Parathyroid adenoma (tissue), 2 donors: ENCODE results near the gene PHLDB2.
A peak's percentile ranks its signal among the peaks of the same experiment; 100 is the strongest.

ENCODE experiments used
- H2AFZ ChIP-seq: fragments of 300-600 bp; sonication (generic); one replicate; pipeline ENCODE4 v1.7.0; 2017; ENCODE audit warnings: antibody characterized with exemption, mild to moderate bottlenecking
- H3K27ac ChIP-seq: fragments of 300-600 bp; sonication (generic); one replicate; pipeline ENCODE4 v1.7.0; 2017
- H3K27me3 ChIP-seq: fragments of 300-600 bp; sonication (generic); one replicate; pipeline ENCODE4 v1.7.0; 2017; ENCODE audit warnings: low read length; ENCODE audit not compliant: control insufficient read depth, insufficient read depth
- H3K36me3 ChIP-seq: fragments of 300-600 bp; sonication (generic); one replicate; pipeline ENCODE4 v1.7.0; 2017; ENCODE audit warnings: low read length; ENCODE audit not compliant: control insufficient read depth, insufficient read depth
- H3K4me1 ChIP-seq: fragments of 300-600 bp; sonication (generic); one replicate; pipeline ENCODE4 v1.7.0; 2017; ENCODE audit warnings: control low read depth
- H3K4me2 ChIP-seq: fragments of 300-600 bp; sonication (generic); one replicate; pipeline ENCODE4 v1.7.0; 2017; ENCODE audit warnings: low read length
- H3K4me3 ChIP-seq: fragments of 300-600 bp; sonication (generic); one replicate; pipeline ENCODE4 v1.7.0; 2017; ENCODE audit warnings: low read depth, low read length
- H3K79me2 ChIP-seq: fragments of 300-600 bp; sonication (generic); one replicate; pipeline ENCODE4 v1.7.0; 2017; ENCODE audit warnings: control low read depth
- H3K9ac ChIP-seq: fragments of 300-600 bp; sonication (generic); one replicate; pipeline ENCODE4 v1.7.0; 2017; ENCODE audit warnings: mild to moderate bottlenecking
- H3K9me3 ChIP-seq: fragments of 300-600 bp; sonication (generic); one replicate; pipeline ENCODE4 v1.7.0; 2017; ENCODE audit warnings: low read length; ENCODE audit not compliant: control insufficient read depth
- CTCF ChIP-seq: fragments of 300-600 bp; sonication (generic); IDR thresholded peaks from one replicate; pipeline ENCODE4 v1.7.0; 2017; ENCODE audit warnings: antibody characterized with exemption, mild to moderate bottlenecking
- donor health status: primary hyperparathyroidism.

PHLDB2 gene

GRCh38 chr3:111858642-111859041 lies 423 bp upstream of the PHLDB2 start:
- Histone ChIP-seq H3K4me2 (no peak overlapping the region), H3K27me3 (no peaks in the 10 kb centered on the region), H3K4me3 (peak overlapping the region; percentile 82), H3K79me2 (peaks cover 2% of the 10 kb centered on the region), H2AFZ (peak overlapping the region; percentile 86), H3K9ac (no peak overlapping the region), H3K36me3 (no peaks in the 10 kb centered on the region), H3K27ac (no peak overlapping the region), H3K4me1 (no peaks in the 10 kb centered on the region), H3K9me3 (no peaks in the 10 kb centered on the region)
- TF ChIP-seq CTCF = no peak

GRCh38 chr3:111859974-111860859 lies 1.2 kb downstream of the PHLDB2 start:
- Histone ChIP-seq H3K36me3 (no peaks in the 10 kb centered on the region), H3K27ac (peak overlapping the region; percentile 76), H2AFZ (peak overlapping the region; percentile 86), H3K9ac (no peak overlapping the region), H3K79me2 (peaks cover 2% of the 10 kb centered on the region), H3K27me3 (no peaks in the 10 kb centered on the region), H3K9me3 (no peaks in the 10 kb centered on the region), H3K4me2 (peak overlapping the region; percentile 87), H3K4me1 (no peaks in the 10 kb centered on the region), H3K4me3 (peak overlapping the region; percentile 82)
- no peak for TF ChIP-seq CTCF

GRCh38 chr3:111861391-111861790 lies 2.3 kb downstream of the PHLDB2 start:
- no peak for TF ChIP-seq CTCF
- Histone ChIP-seq H3K4me2 (peak overlapping the region; percentile 87), H3K4me1 (no peaks in the 10 kb centered on the region), H3K4me3 (peak overlapping the region; percentile 82), H3K9ac (no peak overlapping the region), H3K9me3 (no peaks in the 10 kb centered on the region), H3K27me3 (no peaks in the 10 kb centered on the region), H3K27ac (peak overlapping the region; percentile 76), H3K79me2 (peaks cover 5% of the 10 kb centered on the region), H3K36me3 (no peaks in the 10 kb centered on the region), H2AFZ (no peak overlapping the region)

- no peak for TF ChIP-seq CTCF
- no peaks in the 10 kb centered on the region for H3K27me3 ChIP-seq
- peaks cover 5% of the 10 kb centered on the region for H3K79me2 ChIP-seq
- H3K4me1 ChIP-seq = no peaks in the 10 kb centered on the region
- H3K9ac ChIP-seq = no peak overlapping the region
- no peaks in the 10 kb centered on the region for H3K9me3 ChIP-seq
- no peak overlapping the region for H3K4me2 ChIP-seq
- no peak overlapping the region for H2AFZ ChIP-seq
- H3K4me3 ChIP-seq = no peak overlapping the region
- H3K36me3 ChIP-seq = no peaks in the 10 kb centered on the region
- H3K27ac ChIP-seq = no peak overlapping the region
Observed at GRCh38 chr3:111862415-111862814, 3.4 kb downstream of the PHLDB2 start.

- Histone ChIP-seq H3K27ac (no peak overlapping the region), H3K9ac (no peak overlapping the region), H3K4me1 (no peaks in the 10 kb centered on the region), H3K4me2 (no peak overlapping the region), H3K4me3 (no peak overlapping the region), H3K79me2 (peaks cover 5% of the 10 kb centered on the region), H3K36me3 (no peaks in the 10 kb centered on the region), H3K9me3 (no peaks in the 10 kb centered on the region), H3K27me3 (no peaks in the 10 kb centered on the region), H2AFZ (no peak overlapping the region)
- no peak for TF ChIP-seq CTCF
Observed at GRCh38 chr3:111862974-111863373, 3.9 kb downstream of the PHLDB2 start.
